ENCODE results near the gene SLX4IP.

The SLX4IP gene

DNA sequence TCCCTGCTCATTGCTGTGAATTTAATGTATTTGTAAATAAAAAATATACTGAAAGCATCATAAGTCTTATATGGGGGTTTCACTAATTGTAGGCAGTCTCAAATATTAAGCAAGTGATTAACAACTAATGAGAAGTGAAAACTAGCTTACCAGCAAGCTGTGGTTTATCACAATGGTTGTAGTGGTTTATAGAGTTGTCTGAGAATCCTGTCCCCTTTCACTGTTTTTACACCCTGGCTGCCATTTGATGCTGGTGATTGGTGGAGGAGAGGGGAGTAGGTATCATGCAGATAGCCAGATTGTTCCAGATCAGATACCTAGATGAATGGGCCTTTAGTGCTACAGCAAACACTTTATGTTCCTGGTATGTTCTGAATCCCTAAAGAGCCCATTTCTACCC is 7.1 kb upstream of the SLX4IP start:
- DNase-seq (ENCODE audit: low read depth): no peak

DNA sequence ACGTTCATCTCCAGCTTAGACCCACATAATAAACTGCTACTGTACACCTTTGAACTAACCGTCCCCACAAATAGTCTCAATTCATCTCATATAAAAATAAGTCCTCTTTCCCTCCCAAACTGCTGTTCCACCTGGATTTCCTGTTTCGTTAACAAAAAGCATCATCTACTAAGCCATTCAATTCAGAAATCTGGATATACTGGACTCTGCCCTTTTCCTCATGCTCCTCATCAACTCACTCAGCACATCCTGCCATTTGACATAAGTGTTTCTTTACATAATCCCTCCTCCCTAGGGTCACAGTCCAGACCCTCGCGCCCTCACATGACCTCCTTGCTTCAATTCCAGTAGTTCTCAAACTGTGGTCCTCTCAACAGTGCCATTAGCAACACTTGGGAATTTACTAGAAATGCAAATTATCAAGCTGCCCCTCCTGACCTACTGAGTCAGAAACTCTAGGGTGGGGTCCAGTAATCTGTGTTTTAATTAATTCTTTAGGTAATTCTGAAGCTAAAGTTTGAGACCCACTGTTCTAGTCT is 5.6 kb upstream of the SLX4IP start:
- no peak for DNase-seq (ENCODE audit: low read depth)

DNA sequence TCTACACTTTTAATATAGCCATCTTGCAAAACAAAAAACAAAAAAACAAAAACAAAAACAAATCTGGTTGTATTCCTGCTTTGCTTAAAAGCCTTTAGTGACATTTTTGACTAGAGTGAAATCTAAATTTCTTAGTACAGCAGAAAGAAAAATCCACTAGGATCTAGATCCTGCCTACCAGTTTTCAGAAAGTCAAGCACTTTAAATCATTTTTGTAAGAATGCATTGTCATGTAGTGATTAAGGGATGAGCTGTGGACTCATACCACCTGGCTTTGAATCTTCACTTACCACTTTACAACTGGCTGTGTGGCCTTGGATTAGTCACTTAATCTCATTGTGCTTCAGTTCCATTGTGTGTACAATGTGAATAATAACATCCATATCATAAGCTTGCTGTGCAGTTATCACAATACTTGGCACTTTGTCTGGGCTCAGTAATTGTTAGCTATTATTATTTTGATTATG is 5.1 kb upstream of the SLX4IP start:
- DNase-seq (ENCODE audit: low read depth): no peak

DNA sequence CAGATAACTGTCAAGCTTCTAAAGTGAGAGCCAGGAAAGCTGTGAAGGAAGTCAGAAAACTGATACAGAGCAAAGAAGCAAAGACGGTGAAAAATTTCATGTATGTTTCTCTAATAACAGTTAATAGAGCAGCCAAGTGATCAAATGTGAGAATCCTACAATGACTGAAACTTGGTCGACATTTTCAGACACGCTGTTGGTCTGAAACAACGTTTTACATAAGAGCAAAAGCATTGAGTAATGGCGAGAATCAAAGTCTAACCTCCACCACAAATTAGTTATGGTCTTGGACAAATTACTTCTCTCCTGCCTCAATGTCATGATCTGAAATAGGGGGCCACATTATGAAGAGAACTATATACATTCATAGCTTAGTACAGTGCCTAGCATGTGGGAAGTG is 4.4 kb upstream of the SLX4IP start:
- no peak for DNase-seq (ENCODE audit: low read depth)

DNA sequence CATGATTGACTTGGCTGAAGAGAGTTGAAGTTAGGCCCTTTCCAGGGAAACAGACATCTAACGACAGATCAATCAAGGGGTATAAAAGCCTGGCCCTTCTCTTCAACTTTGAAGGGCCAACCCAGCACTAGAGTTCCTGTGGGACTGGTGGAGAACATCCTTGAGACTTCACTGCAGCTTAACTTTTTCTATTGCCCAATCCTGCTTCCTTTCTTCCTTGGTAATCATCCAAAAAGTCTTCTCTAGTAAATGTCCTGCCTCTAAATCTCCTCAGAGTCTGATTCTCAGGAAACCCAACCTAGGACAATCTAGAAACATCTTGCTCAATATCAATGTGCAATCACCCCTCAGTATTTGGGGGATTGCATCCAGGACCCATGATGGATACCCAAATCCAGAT is 3.0 kb upstream of the SLX4IP start:
- no peak for DNase-seq (ENCODE audit: low read depth)

DNA sequence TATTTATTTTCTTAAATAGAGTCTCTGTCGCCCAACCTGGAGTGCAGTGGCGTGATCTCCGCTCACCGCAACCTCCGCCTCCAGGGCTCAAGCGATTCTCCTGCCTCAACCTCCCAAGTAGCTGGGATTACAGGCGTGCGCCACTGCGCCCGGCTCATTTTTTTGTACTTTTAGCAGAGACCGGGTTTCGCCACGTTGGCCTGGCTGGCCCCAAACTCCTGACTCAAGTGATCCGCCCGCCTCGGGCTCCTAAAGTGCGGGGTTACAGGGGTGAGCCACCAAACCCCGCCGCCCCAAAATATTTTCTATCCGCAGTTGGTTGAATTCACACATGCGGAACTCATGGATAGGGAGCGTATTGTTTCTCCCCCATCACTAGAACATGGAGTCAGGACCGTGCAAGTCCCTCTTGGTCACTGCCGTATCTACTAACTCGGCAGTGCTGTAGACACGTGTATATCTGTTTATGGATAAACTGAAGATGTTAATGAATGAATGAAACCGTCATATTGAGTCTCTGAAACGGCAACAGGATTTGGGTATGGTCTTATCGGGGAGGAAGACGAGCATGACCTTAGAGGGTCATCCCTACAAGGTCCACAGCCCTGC is 2.0 kb upstream of the SLX4IP start:
- DNase-seq (ENCODE audit: low read depth): no peak

DNA sequence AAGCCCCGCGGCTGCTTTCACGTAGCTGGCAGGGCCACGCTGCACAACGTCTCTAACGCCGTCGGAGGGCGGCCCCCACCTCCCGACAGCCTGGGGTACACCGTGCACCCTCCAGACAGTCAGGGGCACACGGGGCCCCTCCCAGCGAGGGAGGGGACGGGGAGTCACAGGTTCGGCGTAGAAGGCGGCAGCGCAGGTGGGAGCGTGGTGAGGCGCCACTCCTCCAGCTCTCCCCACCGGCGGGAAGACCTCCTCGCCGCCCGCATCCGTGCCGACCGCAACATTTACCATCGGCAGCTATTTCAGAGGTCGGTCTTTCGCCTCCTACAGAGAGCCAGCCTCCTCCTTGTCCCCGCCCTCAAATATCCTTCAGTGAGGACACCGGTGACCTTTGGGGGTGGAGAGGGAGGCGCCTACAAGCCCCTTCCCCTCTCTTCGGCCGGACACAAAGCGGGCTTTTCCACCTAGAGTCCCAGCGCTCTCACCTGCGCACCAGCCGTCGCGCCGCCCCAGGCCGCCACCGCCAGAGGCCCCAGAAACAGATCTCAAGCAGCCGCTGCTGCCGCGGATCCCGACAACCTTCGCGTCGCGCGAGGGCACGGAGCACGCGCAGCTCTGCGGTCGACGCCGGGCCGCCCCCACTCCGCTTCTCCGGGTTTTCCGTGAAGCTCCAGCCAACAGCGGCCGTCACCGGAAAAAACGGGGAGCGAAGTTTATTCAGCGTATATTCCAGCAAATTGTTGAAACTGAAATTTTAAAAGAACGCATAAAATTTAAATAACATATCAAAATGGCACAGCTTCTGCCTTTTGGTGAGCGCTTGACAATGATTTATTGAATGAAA is 1.3 kb upstream of the SLX4IP start, which contains the start of gene MKKS:
Gene MKKS, minus strand, starts transcription at position 600 of the 844 bp plus-strand sequence. CDS start 20,708 bp downstream, outside the sequence.
- DNase-seq (ENCODE audit: low read depth): peak; percentile 90

DNA sequence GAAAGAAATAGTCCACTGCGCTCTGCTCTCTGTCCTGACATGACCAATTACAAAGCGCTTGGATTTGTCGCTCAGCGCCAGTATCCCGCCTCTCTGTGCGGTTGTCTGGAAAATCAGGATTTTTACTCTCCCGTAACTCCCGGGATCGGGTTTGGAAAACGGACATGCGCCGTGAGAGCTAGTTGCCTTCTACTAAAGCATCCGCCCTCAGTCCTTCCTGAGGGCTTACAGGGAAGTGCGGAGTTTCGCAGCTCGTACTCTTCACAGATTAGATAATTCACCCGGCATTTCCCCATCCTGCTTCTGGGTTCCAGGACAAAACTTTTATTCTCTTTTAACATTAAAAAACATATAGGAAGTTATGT is 656 bp upstream of the SLX4IP start:
- DNase-seq (ENCODE audit: low read depth): peak; percentile 99

DNA sequence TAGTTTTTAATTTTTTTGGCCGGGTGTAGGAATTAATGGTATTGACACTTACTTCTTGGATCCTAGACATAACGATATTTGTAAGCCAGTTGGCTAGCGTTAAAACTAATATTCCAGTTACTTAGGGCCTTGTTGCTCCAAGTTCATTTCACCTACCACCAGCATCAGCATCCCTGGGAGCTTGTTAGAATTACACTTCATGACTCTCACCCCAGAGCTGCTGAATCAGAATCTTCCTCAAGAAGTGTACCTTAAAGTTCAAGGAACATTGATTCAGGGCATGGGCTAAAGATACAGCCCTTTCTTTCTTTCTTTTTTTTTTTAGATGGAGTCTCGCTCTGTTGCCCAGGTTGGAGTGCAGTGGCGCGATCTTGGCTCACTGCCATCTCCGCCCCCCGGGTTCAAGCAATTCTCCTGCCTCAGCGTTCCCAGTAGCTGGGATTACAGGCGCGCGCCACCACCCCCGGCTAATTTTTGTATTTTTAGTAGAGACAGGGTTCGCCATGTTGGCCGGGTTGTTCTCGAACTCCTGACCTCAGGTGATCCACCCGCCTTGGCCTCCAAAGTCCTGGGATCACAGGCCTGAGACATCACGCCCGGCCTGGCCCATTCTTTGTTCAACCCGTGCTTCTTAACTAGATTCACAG is 1.1 kb downstream of the SLX4IP start:
- no peak for DNase-seq (ENCODE audit: low read depth)

DNA sequence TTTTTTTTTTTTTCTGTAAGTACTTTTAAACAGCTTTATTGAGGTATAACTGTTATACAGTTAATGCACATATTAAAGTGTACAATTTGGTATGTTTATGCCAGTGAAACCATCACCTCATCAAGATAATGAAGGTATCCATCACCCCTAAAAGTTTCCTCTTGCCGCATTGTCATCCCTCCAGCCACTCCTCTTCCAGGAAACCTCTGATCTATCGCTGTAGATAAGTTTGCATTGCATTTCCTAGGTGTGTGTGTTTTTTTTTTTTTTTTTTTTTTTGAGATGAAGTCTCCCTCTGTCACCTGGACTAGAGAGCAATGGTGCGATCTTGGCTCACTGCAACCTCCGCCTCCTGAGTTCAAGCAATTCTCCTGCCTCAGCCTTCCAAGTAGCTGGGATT is 3.1 kb downstream of the SLX4IP start:
- DNase-seq (ENCODE audit: low read depth): no peak

DNA sequence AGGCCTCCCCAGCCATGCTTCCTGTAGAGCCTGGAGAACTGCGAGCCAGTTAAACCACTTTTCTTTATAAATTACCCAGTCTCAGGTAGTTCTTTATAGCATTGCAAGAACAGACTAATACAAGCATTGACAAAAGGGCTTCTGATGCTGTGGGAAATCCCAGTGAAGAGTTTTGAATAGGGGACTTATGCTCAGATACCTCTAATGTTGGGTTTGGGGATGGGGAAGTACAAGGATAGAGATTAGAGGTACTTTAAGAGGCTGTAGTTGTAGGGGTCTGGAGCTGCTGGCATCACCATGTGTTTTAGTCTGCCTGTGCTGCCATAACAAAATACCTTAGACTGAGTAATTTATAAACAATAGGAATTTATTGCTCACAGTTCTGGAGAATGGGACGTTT is 8.8 kb downstream of the SLX4IP start:
- no peak for DNase-seq (ENCODE audit: low read depth)

DNA sequence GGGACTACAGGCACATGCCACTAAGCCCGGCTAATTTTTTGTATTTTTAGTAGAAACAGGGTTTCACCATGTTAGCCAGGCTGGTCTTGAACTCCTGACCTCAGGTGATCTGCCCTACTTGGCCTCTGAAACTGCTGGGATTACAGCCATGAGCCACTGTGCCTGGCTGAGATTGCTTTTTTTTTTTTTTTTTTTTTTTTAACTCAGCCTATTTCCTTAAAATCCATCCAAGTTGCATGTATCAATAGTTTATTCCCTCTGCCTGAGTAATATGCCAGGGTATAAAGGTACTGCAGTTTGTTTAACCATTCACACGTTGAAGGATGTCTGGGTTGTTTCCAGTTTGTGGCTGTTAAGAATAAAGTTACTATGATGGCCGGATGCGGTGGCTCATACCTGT is 10.7 kb downstream of the SLX4IP start:
- DNase-seq (ENCODE audit: low read depth): no peak

DNA sequence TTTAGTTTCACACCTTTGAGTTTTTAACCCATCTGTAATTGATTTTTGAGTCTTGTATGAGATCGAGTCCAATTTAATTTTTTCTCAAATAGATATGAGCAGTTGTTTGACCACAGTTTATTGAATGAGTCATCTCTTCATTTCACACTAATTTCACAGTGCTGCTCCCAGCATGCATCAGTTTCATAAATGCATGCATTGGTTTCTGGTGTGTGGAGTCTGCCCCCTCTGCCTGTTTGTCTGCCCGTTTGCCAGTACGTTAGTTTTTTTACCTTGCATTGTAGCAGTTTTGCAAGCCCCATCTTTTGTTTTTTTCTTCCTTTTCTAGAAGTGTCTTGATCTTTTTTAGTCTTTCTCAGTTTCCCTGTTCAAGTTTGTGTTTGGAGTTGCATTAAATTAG is 11.9 kb downstream of the SLX4IP start:
- no peak for DNase-seq (ENCODE audit: low read depth)

DNA sequence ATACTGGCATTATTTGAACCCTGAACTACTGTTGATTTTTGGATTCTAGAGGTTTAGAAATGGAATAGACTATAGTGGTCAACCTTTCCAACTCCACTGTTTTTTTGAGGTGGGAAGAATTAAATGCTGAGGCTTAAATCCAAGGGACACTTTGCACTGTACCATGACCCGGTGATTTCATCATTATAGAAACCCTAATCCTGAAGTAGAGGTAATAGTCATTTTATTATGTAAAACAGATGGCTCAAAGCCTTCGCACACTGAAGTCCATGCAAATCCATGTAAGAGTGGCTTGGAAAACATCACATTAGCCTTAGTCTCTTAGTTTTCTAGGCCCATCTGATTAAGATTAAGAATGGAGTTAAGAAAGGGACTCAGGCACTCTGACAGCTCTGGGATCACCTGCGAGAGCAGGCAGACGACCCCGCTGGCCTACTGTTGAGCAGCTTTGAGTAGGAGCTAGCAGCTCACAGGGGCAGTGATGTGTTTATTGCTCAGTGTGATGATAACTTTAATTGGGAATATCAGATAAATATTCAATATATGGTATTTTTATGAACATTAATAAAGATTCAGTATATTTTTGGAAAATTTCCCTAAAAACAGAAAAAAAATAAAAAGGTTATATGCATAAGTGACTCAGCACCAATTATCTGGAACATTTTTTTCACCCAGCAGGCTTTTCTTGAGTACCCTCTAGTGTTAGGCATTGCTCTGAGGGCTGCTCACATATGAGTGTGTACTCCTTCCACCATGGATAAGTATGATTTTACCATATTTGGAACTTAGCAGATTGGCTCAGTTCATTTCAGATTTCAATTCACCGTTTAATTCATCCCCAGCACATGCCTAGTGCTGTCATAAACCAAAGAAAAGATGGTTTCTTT is 13.4 kb downstream of the SLX4IP start:
- no peak for DNase-seq (ENCODE audit: low read depth)

DNA sequence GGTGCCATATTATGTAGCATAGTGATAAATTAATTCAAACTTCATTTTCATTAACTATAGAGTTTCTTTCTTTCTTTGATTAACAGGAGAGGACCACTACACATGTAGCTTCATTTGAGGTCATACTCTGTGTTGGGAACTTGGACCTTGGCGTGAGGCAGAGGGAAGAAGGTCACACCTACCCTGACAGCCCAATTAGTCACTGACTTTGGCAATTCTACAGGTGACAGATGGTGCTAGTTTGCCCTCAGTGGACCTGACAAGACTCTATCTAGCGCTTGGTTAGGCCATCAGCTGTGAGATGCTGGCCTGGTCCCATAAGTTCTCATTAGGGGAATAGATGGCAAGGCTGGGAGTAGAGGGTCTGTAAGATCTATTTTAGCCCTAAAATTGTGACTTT is 14.2 kb downstream of the SLX4IP start:
- no peak for DNase-seq (ENCODE audit: low read depth)

DNA sequence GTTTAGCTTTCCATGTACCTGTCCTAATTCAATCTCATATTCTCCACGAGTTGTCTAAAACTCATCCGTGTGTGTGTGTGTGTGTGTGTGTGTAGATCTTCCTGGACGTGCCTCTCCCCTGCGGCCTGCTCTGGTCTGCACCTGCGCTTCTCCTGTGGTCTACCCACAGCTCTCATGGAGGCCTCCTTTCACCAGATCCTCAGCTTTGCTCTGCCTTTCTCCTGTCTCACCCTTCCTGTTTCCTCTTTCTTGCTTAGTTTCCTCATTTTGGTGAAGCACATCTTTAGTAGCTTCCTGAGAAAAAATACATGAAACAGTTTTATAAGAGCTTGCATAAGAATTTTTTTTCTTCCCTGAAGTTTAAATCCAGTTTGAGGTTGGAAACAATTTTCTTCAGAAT is 18.1 kb downstream of the SLX4IP start:
- DNase-seq (ENCODE audit: low read depth): peak; percentile 81

DNA sequence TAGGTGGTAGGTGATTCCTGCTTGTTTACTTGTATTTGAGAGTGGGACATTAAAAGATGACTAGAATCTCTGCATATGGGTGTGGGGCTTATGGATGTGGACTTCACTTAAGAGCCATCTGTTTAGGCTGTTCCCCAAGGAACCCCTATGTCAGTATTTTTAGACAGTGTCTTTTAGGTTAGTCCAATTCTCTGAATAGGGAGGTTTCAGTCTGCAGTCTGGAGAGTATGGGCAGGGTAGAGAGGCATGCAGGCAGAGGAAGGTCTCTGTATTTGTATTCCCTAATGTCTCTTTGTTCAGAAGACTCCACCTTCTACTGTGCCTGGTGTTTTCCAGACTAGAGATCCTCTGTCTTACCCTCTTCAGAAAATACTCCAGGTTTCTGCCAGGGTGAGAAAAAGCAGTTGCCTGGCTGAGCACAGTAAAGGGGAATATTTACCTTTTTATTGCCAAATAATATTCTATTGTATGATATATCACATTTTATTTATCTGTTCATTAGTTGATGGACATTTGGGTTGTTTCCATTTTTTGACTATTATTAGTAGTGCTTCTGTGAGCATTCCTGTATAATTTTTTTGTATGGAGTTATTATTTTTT is 19.1 kb downstream of the SLX4IP start:
- no peak for DNase-seq (ENCODE audit: low read depth)

DNA sequence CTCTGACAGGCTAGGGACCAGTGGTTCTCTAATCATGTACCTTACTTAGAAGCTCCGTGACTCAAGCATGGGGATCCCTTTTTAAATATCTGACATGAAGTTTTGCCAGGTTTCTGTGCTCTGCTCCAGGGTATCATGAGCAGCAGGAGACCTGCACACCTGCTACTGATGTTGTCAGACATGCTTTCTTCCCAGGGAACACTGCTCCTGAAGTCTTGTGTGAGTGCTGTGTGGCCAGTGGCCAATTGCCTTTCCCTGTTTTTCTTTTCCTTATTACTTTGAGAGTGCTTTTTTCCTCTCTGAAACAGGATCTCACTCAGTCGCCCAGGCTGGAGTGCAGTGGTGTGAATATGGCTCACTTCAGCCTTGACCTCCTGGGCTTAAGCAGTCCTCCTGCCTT is 26.4 kb downstream of the SLX4IP start:
- DNase-seq (ENCODE audit: low read depth): no peak

DNA sequence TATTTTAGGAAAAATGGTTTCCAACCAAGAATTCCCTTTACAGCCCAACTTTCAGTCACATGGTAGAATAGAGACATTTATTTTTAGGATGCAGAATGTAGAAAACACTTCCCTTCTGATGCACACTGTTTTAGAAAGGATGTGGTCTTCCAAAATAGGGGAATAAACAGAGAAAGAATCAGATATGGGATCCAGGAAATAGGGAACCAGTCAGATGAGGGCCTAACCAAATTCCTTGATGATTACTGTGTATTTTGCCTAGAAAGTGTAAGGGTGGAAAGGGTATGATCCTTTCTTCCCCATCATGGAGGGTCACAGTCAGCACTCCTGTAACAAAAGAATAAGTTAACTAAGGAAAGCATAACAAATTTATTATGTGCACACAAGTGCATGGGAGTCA is 27.4 kb downstream of the SLX4IP start:
- no peak for DNase-seq (ENCODE audit: low read depth)

DNA sequence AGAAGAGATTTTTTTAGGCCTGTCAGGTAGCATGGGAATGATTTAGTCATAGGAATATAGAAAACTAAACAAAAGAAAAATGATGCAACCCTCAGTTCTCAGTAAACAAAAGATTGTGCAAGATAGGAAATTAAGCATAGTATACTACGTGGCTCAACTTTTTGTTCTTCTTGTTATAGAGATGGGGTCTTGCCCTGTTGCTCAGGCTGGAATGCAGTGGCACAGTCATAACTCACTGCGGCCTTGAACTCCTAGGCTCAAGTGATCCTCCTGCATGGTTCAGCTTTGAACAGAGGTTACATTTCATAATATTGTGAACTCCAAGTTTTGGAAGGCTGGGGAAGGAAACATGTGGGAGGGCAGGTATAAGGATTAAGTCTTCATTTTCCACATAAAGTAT is 28.5 kb downstream of the SLX4IP start:
- DNase-seq (ENCODE audit: low read depth): no peak

DNA sequence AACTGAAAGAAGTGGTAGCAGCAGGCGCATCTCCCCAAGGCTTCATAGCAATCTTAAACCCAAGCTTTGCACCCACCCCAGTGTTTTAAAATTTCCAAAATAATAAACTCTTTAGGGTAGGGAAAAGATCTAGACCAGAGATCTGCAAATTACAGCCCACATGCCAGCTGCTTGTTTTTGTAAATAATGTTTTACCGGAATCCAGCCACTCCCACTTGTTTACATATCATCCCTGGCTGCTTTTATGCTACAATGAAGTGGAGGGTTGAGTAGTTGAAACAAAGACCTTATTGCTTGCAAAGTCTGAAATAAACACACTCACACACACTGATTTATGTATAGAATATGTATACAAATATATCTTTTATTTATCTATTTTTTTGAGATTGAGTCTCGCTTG is 30.0 kb downstream of the SLX4IP start:
- no peak for DNase-seq (ENCODE audit: low read depth)

DNA sequence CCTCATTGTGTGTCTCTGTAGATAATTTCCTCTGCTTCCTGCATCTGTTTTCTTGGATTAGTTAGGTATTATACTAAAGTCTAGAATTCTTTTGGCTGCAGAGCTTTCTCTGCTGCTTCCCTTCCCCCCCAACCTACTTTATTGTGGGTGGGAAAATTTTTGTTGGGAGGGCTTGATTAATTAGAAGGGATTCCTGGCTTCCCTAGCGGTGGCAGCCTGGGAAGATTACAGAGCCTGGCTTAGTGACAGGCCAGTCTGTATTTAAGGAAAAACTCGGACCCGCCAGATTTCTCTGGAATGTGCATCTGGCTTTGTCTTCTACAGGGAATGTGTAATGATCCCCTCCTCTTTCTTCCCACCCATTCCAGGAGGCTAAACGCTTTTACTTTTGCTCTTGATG is 31.2 kb downstream of the SLX4IP start:
- DNase-seq (ENCODE audit: low read depth): no peak

All from CMK (cell line).